Stimulated activated CD4-positive, alpha-beta T cell treated with anti-CD3 and anti-CD28 coated beads, Interleukin-12 subunit alpha, Interleukin-12 subunit beta, amount 100 ng/mL, for 24 hours (primary cell): Measurements from ENCODE around the gene TMEM271.
"Not testable (repeated sequence)": the region's sequence is repeated elsewhere in the genome, so short reads cannot be mapped to it uniquely, and the experiment has no call there.

Source experiments
- DNase-seq, 2 experiments: peaks; one replicate each; pipeline ENCODE4 v3.0.0-alpha.2; 2020; ENCODE audit warnings: low read depth in 2 of 2

The TMEM271 gene

DNA sequence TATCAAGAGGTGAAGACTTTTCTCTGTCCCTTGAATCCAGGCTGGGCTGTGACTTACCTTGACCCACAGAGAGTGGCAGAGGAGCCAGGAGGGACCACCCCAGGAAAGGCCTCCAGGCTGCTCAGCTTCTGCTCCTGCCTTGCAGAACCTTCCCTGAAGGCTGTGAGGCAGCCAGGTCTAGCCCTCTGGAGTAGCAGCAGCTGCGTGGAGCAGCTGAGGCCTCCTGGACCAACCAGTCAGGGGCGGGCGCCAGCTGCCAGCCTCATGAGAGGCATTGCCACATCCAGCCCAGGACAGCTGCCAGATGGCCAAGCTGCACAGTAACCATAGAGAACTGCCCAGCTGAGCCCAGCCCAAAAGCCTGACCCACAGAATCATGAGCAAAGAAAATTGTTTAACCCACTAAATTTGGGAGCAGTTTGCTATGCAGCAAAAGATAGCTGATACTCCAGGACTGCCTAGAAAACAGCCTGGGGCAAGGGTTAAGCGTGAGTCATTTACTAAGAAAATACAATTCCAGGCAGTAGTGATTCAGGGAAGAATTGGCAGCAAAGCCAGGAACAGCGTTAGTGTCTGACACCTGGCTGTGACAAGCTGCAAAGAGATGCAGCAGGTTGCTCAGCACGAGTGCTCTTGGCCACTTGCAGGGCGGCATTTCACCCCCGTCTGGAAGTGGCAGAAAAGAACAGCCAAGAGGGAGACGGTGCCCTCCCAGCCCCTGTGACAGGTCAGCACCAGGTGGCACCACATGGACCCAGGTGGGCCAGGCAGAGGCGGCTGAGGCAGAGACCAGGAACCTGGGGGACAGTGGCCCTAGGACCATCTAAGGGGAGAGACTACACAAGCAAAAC, 34.5 kb upstream of the TMEM271 start:
- no peak for DNase-seq

- DNase-seq, result no peak
These were observed 33.4 kb upstream of the TMEM271 start for GRCh38 chr4:609400-610050.

DNA sequence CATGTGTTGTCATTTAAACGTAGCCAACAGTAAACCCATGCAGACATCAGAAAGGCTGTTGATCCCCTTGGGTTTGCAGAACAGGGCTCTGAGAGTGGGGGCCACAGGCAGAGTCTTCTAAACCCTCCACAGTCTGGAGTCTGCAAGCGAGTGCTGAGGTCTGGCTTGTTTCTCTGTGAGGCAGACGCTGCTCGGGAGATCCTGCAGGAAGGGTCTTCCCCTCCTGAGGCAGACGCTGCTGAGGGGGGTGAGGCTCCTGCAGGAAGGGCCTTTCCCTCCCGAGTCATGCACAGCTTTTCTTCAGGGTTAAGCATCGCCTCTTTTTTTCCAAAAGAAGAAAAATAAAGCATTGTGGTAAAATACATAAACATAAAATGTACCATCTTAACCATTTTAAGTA, 32.1 kb upstream of the TMEM271 start:
- no peak for DNase-seq

GRCh38 chr4:605702-606425, 29.8 kb upstream of the TMEM271 start:
- no peak for DNase-seq

DNA sequence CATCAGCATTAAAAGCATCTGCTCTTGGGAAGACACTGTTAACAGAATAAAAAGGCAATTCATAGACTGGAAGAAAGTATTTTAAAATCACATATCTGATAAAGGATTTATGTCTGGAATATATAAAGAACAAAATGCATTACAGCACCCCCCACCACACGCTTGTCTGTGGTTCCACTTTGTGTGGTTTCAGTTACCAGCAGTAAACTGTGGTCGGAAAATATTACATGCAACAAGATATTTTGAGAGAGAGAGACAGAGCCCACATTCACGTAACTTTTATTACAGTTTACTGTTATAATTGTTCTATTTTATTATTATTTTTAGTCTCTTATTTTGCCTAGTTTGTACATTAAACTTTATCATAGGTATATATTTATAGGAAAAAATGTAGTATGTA, 28.0 kb upstream of the TMEM271 start:
- no peak for DNase-seq

- DNase-seq, result peak; percentile 37 to 73
These were observed 26.5 kb upstream of the TMEM271 start for GRCh38 chr4:602559-602942.

DNA sequence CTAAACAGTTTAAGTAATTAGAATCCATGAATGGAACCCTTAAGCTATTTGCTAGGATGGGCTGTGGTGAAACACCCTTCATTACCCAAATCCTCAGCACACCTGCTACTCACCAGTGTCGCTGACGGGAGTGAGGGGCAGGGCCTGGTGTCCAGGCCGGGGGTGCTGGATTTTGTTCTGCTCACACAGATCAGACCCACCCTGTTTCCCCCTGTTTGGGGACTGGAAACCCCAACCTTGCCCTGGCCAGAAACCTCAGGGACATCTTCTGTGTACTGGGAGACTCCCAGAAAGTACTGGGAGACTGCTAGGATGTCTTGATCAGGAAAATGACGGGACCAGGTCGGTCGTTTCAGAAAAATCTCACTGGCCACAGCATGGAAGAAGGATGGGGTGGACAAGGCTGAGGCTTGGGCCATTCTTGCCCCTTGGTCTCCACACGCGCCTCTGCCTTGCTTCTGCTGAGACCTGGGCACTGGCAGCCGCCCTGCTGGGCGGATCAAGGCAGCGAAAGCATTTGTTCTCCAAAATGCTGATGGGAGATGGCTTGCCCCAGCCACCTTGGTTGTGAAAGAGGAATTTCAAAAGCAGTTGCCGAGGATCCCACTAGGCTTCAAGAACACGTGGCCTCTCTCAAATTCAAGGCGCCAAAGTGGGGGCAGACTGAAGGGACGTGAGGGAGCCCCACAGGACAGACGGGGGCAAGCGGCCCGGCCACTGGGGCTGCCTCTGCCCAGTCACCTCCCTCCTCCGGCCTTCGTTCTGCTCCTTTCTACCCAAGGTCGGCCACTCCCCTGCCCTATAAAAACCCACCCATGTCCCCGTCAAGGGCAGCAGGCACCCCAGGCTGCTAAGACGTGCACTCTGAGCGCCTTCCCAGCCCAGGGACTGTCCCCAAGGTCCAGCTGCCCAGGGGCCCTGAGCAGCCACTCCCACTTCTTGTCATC, 25.8 kb upstream of the TMEM271 start:
- no peak for DNase-seq

- DNase-seq, result peak in 1 of 2 experiments; percentile 33
These were observed 24.9 kb upstream of the TMEM271 start for GRCh38 chr4:600850-601515.

DNA sequence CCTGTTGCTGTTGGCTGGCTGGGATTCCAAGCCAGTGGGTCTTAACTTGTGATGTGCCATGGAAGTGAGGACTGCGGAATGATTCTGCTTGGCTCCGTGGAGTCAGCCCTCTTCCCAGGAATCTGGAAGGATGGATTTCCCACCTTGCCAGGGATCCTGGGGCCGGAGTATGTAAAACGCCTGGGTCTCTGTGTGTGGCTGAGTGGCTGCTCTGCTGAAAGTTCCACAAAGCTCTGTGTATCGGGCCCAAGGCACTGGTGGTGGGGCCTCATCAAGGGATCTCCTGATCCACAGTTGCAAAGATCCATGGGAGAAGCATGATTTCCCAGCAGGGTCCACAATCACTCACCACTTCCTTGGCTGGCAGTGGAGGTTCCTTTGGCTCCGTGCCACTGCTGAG, 24.1 kb upstream of the TMEM271 start:
- DNase-seq, result no peak

- no peak for DNase-seq
These were observed 22.8 kb upstream of the TMEM271 start for GRCh38 chr4:598925-599324.

DNA sequence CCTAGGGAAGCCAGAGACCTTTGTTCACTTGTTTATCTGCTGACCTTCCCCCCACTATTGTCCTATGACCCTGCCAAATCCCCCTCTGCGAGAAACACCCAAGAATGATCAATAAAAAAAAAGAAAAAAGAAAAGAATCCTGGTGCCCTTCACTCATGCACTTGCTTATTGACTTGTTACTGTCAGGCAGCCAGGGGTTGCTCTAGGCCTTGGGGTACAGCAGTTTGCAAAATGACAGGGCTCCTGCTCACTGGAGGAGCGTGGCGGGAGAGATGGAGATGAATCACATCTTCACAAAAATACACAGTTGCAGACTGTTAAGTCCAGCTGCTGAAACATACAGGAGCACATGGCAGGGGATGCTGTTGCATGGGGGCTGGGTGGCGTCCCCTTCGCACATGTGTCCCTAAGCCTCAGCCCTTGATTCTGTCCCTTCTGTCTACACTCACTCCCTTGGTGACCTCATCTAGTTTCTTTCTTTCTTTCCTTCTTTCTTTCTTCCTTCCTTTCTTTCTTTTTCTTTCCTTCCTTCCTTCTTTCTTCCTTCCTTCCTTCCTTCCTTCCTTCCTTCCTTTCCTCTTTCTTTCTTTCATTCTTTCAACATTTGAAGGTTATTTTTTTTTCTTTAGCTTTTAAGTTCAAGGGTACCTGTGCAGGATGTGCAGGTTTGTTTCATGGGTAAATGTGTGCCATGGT, 16.9 kb upstream of the TMEM271 start:
- DNase-seq, result no peak

DNA sequence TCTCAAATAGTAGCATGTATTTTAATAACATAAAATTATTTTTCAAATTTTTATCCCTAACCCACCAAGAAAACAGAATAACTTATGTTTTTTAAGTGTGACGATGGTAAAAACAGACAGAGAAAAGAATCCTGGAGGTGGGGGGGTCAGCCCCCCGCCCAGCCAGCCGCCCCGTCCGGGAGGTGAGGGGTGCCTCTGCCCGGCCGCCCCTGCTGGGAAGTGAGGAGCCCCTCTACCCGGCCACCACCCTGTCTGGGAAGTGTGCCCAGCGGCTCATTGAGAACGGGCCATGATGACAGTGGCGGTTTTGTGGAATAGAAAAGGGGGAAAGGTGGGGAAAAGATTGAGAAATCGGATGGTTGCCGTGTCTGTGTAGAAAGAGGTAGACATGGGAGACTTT, 16.1 kb upstream of the TMEM271 start:
- DNase-seq, result not testable (repeated sequence)

GRCh38 chr4:590313-590841, 14.3 kb upstream of the TMEM271 start:
- no peak for DNase-seq

GRCh38 chr4:589219-589963, 13.3 kb upstream of the TMEM271 start:
- no peak for DNase-seq

DNA sequence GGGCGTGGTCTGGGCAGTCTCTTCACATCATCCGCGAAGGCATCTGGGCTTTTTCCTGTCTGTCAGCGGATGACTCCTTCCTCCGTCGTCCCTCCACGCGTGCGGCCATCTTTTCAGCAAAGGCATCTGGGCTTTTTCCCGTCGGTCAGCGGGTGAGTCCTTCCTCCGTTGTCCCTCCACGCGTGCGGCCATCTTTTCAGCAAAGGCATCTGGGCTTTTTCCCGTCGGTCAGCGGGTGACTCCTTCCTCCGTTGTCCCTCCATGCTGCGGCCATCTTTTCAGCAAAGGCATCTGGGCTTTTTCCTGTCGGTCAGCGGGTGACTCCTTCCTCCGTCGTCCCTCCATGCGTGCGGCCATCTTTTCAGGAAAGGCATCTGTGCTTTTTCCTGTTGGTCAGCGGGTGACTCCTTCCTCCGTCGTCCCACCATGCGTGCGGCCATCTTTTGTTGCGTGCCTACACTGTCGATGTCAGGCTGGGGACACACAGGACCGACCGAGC, 12.3 kb upstream of the TMEM271 start:
- no peak for DNase-seq

DNA sequence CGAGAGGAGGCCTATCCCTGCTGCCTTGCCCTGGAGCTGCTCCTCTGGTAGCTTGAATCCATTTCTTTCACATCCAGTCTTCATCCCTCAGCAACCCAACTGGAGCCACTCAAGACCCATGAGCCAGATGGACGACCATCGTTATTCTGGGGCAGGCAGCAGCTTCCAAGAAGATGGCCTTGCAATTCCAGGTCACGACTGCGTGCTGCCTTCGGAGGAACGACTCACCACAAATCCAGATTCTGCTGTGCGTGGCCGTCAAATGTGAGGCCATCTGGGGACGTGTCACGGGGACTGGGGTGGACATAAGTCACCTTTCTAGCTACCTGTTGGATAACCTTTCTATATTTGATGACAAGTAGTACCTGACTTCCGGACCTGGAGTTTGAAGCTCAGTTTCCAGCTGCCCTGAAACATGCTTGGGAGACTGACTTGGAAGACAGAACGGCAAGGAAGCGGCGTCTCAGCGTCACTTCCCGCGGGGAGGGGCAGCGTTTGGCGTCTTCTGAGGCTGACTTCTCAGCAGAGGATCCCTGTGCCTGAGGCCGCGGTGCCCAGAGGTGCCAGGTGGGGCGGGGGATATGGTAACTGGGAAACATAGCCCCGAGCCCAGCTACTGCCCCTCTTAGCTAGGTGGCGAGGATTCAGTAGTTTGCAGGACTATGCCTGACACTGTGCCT, 11.7 kb upstream of the TMEM271 start:
- no peak for DNase-seq

GRCh38 chr4:583820-584219, 7.7 kb upstream of the TMEM271 start:
- DNase-seq, result no peak

DNA sequence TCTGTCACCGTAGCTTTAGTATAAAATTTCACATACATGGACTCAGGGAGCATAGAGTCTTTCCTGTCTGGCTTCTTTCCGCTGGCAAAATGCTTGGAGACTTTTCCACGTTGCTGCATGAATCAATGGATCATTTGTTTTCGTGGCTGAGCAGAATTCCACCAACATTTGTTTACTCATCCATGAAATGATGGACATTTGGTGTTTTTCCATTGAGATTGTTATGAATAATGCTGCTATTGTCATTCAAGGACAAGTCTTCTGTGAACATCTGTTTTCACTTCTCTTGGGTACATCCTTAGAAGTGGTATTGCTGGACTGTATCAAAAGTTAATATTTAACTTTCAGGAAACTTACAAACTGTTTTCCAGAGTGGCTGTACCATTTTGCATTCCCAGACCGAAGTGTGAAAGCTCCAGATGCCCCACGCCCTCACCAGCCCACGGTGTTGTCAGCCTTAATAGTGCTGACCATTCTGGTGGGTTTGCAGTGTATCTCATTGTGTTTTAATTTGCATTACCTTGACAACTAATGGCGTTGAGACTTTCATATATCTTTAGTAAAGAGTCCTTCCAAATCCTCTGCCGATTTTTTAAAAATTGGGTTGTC, 5.8 kb upstream of the TMEM271 start:
- no peak for DNase-seq
